Measurements from ENCODE around the gene HDAC4.

HDAC4 gene

DNA sequence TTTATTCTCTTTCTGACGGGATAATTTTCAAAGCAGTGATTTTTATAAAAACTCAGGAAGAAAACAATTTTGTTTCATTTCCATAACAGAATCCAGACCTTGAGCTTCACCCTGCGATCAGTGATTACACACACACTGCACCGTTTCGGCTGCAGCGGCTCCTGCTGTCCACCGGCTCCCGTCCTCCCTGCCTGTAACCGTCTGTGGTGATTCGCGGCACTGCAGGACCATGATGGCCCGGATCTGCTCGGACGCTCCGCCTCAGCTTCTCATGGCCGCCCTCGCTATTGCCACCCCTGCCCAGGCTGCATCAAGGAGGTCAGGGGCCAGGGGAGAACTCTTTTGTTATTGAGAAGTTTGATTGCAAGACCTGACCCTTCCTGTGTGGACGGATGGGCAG, 306.9 kb downstream of the HDAC4 start (continued):
- TF ChIP-seq, protein P1, sequence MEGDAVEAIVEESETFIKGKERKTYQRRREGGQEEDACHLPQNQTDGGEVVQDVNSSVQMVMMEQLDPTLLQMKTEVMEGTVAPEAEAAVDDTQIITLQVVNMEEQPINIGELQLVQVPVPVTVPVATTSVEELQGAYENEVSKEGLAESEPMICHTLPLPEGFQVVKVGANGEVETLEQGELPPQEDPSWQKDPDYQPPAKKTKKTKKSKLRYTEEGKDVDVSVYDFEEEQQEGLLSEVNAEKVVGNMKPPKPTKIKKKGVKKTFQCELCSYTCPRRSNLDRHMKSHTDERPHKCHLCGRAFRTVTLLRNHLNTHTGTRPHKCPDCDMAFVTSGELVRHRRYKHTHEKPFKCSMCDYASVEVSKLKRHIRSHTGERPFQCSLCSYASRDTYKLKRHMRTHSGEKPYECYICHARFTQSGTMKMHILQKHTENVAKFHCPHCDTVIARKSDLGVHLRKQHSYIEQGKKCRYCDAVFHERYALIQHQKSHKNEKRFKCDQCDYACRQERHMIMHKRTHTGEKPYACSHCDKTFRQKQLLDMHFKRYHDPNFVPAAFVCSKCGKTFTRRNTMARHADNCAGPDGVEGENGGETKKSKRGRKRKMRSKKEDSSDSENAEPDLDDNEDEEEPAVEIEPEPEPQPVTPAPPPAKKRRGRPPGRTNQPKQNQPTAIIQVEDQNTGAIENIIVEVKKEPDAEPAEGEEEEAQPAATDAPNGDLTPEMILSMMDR (tag by site-specific recombination; IDR thresholded peaks at IDR 0.05): no peak
- TF ChIP-seq ZNF37A (tag by site-specific recombination; IDR thresholded peaks at IDR 0.05) (no peak), ZBTB8A (tag by site-specific recombination; IDR thresholded peaks at IDR 0.05) (no peak)
- TF ChIP-seq, protein P2, sequence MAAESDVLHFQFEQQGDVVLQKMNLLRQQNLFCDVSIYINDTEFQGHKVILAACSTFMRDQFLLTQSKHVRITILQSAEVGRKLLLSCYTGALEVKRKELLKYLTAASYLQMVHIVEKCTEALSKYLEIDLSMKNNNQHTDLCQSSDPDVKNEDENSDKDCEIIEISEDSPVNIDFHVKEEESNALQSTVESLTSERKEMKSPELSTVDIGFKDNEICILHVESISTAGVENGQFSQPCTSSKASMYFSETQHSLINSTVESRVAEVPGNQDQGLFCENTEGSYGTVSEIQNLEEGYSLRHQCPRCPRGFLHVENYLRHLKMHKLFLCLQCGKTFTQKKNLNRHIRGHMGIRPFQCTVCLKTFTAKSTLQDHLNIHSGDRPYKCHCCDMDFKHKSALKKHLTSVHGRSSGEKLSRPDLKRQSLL (tag by site-specific recombination; IDR thresholded peaks at IDR 0.05): no peak

DNA sequence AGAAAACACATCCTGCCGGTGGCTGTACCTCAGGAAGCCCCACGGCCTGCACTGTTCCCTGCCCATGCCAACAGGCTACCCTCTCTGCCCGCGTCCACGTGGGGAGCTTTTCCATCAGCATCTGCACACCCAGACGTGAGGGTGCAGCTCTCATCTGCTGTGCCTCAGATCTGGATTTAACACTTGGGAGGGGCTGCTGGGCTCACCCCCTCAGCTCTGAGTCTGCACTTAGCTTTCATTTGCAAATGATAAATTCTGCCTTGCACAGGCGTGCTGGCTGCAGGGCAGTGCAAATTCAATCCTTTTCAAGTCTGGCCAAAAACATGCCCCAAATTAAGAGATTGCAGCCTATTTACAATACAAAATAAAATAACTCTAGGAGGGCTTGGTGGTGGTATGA, 307.3 kb downstream of the HDAC4 start:
- ChIA-PET CTCF (no interaction called here), POLR2A (no interaction called here)
- H3K4me3 ChIP-seq (ENCODE audit: low read depth, low read length): no peak overlapping the region
- TF ChIP-seq ZBTB17 (tag by site-specific recombination; IDR thresholded peaks at IDR 0.05) (no peak), ZNF521 (tag by site-specific recombination; IDR thresholded peaks at IDR 0.05) (no peak), ZNF792 (tag by site-specific recombination; IDR thresholded peaks at IDR 0.05) (no peak), ZNF549 (tag by site-specific recombination; IDR thresholded peaks at IDR 0.05) (no peak), ZNF223 (tag by site-specific recombination; IDR thresholded peaks at IDR 0.05) (no peak), IKZF3 (tag by site-specific recombination; IDR thresholded peaks at IDR 0.05) (no peak), ZNF514 (tag by site-specific recombination; IDR thresholded peaks at IDR 0.05) (no peak), ZNF274 (IDR thresholded peaks at IDR 0.05; ENCODE audit: low read length) (no peak), ZNF274 (tag by site-specific recombination; IDR thresholded peaks at IDR 0.05; ENCODE audit: borderline replicate concordance) (no peak)
- TF ChIP-seq, protein P3, sequence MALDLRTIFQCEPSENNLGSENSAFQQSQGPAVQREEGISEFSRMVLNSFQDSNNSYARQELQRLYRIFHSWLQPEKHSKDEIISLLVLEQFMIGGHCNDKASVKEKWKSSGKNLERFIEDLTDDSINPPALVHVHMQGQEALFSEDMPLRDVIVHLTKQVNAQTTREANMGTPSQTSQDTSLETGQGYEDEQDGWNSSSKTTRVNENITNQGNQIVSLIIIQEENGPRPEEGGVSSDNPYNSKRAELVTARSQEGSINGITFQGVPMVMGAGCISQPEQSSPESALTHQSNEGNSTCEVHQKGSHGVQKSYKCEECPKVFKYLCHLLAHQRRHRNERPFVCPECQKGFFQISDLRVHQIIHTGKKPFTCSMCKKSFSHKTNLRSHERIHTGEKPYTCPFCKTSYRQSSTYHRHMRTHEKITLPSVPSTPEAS (tag by site-specific recombination; IDR thresholded peaks at IDR 0.05): no peak
- TF ChIP-seq, protein P1 (tag by site-specific recombination; IDR thresholded peaks at IDR 0.05): no peak
- TF ChIP-seq, protein P2 (tag by site-specific recombination; IDR thresholded peaks at IDR 0.05): no peak
- no peaks in the 10 kb centered on the region for H3K36me3 ChIP-seq (ENCODE audit: control insufficient read depth in 2 of 2, insufficient read depth in 1 of 2, low read length in 2 of 2)
- H3K4me1 ChIP-seq (ENCODE audit: control insufficient read depth, insufficient read depth, low read length): no peaks in the 10 kb centered on the region
- no peak overlapping the region for H3K27ac ChIP-seq (ENCODE audit: extremely low read depth, low read depth, low read length)
- H3K9me3 ChIP-seq (ENCODE audit: control insufficient read depth, insufficient read depth, low read depth, low read length): no peaks in the 10 kb centered on the region

DNA sequence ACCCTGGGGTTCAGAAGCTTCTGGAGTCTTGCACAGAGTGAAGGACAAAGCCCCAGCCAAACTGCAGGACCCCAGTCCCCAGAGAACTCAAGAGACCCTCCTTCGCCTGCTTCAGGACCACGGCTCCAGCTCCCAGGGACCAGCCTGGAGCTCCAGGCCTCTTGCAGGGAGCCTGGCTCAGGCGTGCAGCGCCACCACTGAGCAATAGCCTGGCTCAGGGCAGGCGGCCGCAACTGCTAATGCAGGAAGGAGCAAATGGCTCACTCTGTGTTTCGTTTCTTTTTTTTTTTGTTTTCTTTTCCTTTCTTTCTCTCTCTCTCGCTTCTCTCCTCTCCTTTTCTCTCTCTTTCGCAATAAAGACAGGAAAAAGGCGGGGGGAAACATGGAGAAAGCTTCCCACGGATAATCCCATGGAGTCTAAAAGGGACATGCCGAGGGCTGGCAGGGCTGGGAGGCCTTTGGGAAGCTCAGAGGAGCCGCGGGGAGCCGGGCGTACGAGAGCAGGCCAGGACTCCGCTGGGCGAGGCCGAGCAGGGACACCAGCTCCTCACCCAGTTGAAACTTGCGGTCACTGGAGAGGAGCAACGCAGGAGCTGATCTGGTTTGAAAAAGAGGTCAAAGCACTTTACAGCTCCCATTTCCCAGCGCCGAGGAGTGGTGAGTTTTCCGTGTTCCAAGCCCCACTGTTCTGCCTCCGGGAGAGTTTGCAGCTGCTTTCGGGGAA, 308.1 kb downstream of the HDAC4 start:
- POLR2A ChIA-PET: no interaction called here
- H3K4me3 ChIP-seq (ENCODE audit: low read depth, low read length): no peak overlapping the region
- CTCF ChIA-PET: no interaction called here
- no peak overlapping the region for H3K27ac ChIP-seq (ENCODE audit: extremely low read depth, low read depth, low read length)
- no peaks in the 10 kb centered on the region for H3K4me1 ChIP-seq (ENCODE audit: control insufficient read depth, insufficient read depth, low read length)
- H3K36me3 ChIP-seq (ENCODE audit: control insufficient read depth in 2 of 2, insufficient read depth in 1 of 2, low read length in 2 of 2): no peaks in the 10 kb centered on the region
- no peak for TF ChIP-seq ZNF16 (tag by site-specific recombination; IDR thresholded peaks at IDR 0.05; ENCODE audit: low read depth)
- TF ChIP-seq, protein P4, sequence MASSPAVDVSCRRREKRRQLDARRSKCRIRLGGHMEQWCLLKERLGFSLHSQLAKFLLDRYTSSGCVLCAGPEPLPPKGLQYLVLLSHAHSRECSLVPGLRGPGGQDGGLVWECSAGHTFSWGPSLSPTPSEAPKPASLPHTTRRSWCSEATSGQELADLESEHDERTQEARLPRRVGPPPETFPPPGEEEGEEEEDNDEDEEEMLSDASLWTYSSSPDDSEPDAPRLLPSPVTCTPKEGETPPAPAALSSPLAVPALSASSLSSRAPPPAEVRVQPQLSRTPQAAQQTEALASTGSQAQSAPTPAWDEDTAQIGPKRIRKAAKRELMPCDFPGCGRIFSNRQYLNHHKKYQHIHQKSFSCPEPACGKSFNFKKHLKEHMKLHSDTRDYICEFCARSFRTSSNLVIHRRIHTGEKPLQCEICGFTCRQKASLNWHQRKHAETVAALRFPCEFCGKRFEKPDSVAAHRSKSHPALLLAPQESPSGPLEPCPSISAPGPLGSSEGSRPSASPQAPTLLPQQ (tag by site-specific recombination; IDR thresholded peaks at IDR 0.05): no peak
- no peak for TF ChIP-seq ZNF530 (tag by site-specific recombination; IDR thresholded peaks at IDR 0.05; ENCODE audit: low read depth)
- TF ChIP-seq, protein P5, sequence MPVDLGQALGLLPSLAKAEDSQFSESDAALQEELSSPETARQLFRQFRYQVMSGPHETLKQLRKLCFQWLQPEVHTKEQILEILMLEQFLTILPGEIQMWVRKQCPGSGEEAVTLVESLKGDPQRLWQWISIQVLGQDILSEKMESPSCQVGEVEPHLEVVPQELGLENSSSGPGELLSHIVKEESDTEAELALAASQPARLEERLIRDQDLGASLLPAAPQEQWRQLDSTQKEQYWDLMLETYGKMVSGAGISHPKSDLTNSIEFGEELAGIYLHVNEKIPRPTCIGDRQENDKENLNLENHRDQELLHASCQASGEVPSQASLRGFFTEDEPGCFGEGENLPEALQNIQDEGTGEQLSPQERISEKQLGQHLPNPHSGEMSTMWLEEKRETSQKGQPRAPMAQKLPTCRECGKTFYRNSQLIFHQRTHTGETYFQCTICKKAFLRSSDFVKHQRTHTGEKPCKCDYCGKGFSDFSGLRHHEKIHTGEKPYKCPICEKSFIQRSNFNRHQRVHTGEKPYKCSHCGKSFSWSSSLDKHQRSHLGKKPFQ (tag by site-specific recombination; IDR thresholded peaks at IDR 0.05): no peak
- no peaks in the 10 kb centered on the region for H3K9me3 ChIP-seq (ENCODE audit: control insufficient read depth, insufficient read depth, low read depth, low read length)
